HL-60 (cell line): ENCODE results near the gene ATRIP.

Source experiments
- DNase-seq, 2 experiments: peaks; one replicate each; pipeline ENCODE4 v3.0.0-alpha.2; 2010 to 2020; ENCODE audit warnings: low read depth in 1 of 2, low spot score in 1 of 2
- H3K27ac ChIP-seq: fragments of 250-450 bp; sonication (Bioruptor Pico); replicated peaks from 2 replicates; pipeline ENCODE4 v1.5.1; 2020; ENCODE audit warnings: mild to moderate bottlenecking, moderate library complexity
- H3K27me3 ChIP-seq: fragments of 250-450 bp; sonication (Bioruptor Pico); 2 replicates; pipeline ENCODE4 v1.5.1; 2021; ENCODE audit warnings: mild to moderate bottlenecking, moderate library complexity; ENCODE audit not compliant: insufficient read depth, poor library complexity, severe bottlenecking
- H3K4me3 ChIP-seq: replicated peaks from 2 replicates; pipeline ENCODE4 v1.5.1; 2011; ENCODE audit warnings: mild to moderate bottlenecking, control low read depth, low read length; ENCODE audit not compliant: insufficient read depth
- GABPA ChIP-seq: IDR thresholded peaks from 2 replicates; pipeline ENCODE4 v1.6.1; 2012; ENCODE audit warnings: low read depth
- POLR2AphosphoS5 ChIP-seq: IDR thresholded peaks from 2 replicates; pipeline ENCODE4 v1.6.1; 2012; ENCODE audit warnings: low read depth
- SPI1 ChIP-seq: IDR thresholded peaks from 2 replicates; pipeline ENCODE4 v1.6.1; 2012; ENCODE audit warnings: low read depth, mild to moderate bottlenecking, borderline replicate concordance
- TF ChIP-seq, protein P1 (sequence below): IDR thresholded peaks from one replicate; pipeline ENCODE4 v1.5.1; 2011; ENCODE audit warnings: low read length, control low read depth, inconsistent platforms; ENCODE audit not compliant: insufficient read depth
- TF ChIP-seq, protein P2 (sequence below): IDR thresholded peaks from 2 replicates; pipeline ENCODE4 v1.6.1; 2012; ENCODE audit warnings: low read depth; ENCODE audit not compliant: insufficient replicate concordance

Gene ATRIP

DNA sequence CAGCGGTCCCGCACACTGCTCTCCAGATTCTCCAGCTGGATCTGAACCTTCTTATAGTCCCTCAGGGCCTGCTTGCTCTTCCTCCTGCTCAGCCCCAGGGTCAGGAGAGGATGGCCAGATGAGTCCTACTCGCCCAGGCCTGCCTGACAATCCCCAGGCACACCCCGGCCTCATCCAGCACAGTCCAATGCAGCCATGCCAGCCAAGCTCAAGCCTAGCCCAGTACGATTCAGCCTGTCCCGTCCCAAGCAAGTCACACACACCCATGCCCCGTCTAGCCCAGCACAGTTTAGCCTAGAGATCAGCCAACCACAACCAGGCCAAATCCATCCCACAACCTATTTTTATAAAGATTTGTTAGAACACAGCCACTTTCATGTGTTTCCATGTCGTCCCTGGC, 33.5 kb upstream of the ATRIP start:
- no peaks in the 10 kb centered on the region for H3K27me3 ChIP-seq
- no peak for DNase-seq
- TF ChIP-seq SPI1 (no peak), POLR2AphosphoS5 (no peak), GABPA (no peak)
- TF ChIP-seq, protein P1, sequence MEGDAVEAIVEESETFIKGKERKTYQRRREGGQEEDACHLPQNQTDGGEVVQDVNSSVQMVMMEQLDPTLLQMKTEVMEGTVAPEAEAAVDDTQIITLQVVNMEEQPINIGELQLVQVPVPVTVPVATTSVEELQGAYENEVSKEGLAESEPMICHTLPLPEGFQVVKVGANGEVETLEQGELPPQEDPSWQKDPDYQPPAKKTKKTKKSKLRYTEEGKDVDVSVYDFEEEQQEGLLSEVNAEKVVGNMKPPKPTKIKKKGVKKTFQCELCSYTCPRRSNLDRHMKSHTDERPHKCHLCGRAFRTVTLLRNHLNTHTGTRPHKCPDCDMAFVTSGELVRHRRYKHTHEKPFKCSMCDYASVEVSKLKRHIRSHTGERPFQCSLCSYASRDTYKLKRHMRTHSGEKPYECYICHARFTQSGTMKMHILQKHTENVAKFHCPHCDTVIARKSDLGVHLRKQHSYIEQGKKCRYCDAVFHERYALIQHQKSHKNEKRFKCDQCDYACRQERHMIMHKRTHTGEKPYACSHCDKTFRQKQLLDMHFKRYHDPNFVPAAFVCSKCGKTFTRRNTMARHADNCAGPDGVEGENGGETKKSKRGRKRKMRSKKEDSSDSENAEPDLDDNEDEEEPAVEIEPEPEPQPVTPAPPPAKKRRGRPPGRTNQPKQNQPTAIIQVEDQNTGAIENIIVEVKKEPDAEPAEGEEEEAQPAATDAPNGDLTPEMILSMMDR: no peak
- TF ChIP-seq, protein P2, sequence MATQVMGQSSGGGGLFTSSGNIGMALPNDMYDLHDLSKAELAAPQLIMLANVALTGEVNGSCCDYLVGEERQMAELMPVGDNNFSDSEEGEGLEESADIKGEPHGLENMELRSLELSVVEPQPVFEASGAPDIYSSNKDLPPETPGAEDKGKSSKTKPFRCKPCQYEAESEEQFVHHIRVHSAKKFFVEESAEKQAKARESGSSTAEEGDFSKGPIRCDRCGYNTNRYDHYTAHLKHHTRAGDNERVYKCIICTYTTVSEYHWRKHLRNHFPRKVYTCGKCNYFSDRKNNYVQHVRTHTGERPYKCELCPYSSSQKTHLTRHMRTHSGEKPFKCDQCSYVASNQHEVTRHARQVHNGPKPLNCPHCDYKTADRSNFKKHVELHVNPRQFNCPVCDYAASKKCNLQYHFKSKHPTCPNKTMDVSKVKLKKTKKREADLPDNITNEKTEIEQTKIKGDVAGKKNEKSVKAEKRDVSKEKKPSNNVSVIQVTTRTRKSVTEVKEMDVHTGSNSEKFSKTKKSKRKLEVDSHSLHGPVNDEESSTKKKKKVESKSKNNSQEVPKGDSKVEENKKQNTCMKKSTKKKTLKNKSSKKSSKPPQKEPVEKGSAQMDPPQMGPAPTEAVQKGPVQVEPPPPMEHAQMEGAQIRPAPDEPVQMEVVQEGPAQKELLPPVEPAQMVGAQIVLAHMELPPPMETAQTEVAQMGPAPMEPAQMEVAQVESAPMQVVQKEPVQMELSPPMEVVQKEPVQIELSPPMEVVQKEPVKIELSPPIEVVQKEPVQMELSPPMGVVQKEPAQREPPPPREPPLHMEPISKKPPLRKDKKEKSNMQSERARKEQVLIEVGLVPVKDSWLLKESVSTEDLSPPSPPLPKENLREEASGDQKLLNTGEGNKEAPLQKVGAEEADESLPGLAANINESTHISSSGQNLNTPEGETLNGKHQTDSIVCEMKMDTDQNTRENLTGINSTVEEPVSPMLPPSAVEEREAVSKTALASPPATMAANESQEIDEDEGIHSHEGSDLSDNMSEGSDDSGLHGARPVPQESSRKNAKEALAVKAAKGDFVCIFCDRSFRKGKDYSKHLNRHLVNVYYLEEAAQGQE: no peak
- no peak overlapping the region for H3K27ac ChIP-seq
- H3K4me3 ChIP-seq: no peak overlapping the region

DNA sequence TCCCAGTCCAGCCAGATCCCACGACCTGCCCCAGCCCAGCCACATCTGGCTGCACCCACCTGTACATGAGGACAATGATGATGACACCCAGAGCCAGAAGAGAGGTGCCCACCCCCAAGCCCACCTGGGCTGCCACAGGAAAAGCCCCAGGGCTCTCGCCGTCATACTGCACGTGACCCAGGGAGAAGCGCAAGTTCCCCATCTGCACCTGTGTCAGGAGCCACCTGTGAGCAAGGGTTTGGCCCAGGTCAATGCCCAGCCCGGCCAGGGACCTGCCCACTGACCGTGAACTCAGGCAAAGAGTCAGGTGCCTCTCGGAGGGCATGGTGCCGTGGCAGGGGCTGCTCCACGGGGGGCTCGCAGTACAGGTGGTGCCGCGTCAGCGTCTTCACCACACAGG, 32.9 kb upstream of the ATRIP start:
- H3K27me3 ChIP-seq: no peaks in the 10 kb centered on the region
- H3K4me3 ChIP-seq: no peak overlapping the region
- DNase-seq: no peak
- TF ChIP-seq SPI1 (no peak), GABPA (no peak), POLR2AphosphoS5 (no peak)
- TF ChIP-seq, protein P1: no peak
- TF ChIP-seq, protein P2: no peak
- no peak overlapping the region for H3K27ac ChIP-seq

DNA sequence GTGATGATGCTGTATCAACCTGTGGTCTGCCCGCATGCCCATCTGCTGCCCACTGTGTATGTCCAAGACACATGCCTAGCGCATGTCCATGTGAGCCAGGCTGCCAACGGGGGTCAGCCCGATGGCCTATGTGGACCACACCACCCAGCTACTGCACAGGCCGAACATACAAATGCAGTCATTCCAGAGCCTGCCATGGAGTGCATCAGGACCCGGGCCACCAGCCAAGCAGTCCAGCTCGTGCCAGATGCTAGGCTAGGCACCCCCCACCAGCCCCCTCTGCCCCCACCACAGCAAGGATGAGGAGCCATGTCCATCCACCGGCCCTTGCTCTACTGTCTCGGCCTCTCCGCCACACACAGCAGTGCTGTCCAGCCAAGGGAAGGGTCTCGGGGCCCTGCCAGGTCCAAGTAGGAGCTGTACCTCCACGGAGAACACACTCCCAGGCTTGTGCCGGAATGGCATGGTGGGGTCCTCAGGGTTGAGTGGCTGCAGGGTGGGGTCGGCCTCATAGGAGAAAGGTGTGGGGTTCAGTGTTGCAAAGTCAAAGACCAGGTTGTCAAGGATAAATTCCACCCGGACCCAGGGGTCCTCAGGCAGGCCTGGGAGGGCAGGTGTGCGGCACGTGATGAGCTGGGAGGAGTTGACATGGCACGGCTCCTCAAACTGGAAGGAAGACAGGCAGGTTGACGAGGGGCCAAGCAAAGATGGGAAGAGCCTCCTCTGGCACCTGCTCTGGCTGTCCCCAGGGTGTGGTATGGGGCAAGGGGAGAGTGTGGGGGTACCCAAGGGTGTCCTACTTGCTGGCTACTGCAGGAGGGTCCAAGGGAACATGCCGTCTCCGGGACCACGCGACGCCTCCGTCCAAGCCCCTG, 31.9 kb upstream of the ATRIP start:
- DNase-seq: no peak
- H3K27ac ChIP-seq: no peak overlapping the region
- TF ChIP-seq, protein P1: no peak
- TF ChIP-seq, protein P2: no peak
- TF ChIP-seq POLR2AphosphoS5: no peak
- no peak for TF ChIP-seq SPI1
- no peak for TF ChIP-seq GABPA
- no peak overlapping the region for H3K4me3 ChIP-seq
- no peaks in the 10 kb centered on the region for H3K27me3 ChIP-seq
